Peyer's patch (tissue), 4 donors: ENCODE measurements around the gene EVL.

ENCODE experiments used
- CTCF ChIP-seq, 6 experiments: fragments of 450-650 bp in 4 of 6; fragments of 200-600 bp in 2 of 6; sonication (generic) in 1 of 6; IDR thresholded peaks; one replicate each; pipeline ENCODE4 v1.5.1; 2017 to 2019; ENCODE audit warnings: antibody characterized with exemption in 6 of 6, mild to moderate bottlenecking in 3 of 6, moderate library complexity in 1 of 6
- POLR2A ChIP-seq, 2 donors: fragments of 450-650 bp; IDR thresholded peaks; one replicate each; pipeline ENCODE4 v1.5.1; 2017; ENCODE audit warnings: antibody characterized with exemption in 2 of 2, mild to moderate bottlenecking in 2 of 2, moderate library complexity in 2 of 2

DNA sequence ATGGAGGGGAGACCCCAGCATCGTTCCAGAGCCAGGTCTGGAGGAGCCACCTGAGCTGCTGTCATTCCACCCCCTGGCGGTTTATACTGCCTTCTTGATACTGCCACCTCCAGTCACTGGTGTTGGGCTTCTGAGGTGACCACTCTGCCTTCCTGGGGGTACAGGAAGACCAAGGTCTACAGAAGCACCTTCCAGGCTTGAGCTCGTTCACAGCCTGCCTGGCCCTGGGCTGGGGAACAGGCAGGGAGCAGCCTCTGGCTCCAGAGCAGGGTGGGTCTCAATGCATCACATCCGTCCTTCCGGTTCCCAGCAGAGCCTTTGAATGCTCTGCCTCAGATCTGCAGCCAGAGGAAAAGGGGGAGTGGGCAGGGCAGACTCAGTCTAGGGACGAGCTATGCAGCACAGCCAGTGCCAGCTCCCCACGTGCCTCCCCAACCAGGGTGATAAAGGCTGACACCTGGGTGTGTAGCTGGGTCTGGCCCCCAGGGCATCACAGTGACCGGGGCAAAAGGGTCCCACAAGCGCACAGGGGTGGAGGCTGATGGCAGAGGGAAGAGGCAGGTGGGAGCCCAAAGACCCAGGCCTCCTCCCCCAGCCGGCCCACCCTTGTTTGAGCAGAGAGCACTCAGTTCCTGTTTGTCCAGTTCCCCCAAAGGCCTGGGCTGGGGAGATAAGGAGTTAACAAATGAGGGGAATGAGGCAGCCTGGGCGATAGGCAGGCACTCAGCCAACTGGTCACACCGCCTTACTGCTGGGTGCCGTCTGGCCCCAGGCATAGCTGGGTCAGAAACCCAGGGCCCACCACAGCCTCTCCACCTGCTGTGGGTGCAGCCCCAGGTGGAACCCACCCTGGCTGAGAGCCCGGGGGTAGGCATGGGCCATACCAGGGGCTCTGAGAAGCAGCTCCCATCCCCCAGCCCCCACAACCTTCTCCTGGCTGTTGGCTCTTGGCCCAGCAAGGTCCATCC is 77.1 kb downstream of the EVL start:
- peak in 1 of 6 experiments; percentile 9 for TF ChIP-seq CTCF (IDR thresholded peaks at IDR 0.05)
- TF ChIP-seq POLR2A (IDR thresholded peaks at IDR 0.05): peak in 1 of 2 donors; percentile 41
